NCI-H524 (cell line): ENCODE data around the gene THOP1.
"Not testable (repeated sequence)": the region's sequence is repeated elsewhere in the genome, so short reads cannot be mapped to it uniquely, and the experiment has no call there.

ENCODE experiments used
- DNase-seq, 2 experiments: peaks; one replicate each; lab custom pipeline; 2025; lab: John Stamatoyannopoulos, UW

THOP1 gene

DNA sequence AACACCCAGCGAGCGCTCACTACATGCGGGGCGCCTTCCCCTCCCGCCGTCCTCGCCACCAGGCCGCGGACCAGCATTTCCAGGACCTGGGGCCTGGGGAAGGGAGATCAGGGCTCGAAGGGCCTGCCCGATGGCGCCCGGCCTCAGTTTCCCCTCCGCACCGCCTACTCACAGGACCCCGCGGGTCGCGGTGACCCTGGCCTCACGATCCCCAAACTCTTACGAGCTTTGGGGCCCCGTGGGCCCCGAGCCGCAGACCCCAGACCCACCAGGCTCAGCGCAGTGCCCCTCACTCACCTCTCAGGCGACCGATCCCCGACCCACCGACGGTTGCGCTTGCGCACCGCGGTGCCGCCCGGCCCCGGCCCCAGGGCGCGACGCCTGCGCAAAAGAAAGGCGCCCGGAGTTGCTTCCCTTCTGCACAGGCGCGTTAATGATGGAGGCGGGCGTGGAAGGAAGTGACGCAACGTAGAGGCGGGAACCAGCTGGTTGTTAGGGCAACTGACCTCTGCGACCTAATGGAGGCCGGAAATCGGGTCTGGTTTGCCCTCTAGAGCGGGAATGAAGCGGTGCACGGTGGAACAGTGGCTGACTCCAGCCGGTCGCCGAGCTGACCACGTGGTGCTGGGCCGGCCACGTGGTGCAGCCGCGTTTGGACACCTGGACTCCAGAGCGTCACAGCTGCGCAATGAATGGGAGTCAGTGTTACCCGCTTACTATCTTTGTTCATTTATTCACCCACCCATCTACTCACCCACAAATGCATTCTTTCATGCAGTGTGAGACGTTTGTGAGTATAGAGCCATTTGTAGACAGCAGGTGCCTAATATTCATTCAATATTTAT is 2.1 kb upstream of the THOP1 start, which contains the start of gene SGTA:
Gene SGTA (minus strand): TSS at position 338 of the 845 bp plus-strand sequence. CDS start 14,205 bp downstream, outside the sequence.
- peak; percentile 99 to 100 for DNase-seq

DNA sequence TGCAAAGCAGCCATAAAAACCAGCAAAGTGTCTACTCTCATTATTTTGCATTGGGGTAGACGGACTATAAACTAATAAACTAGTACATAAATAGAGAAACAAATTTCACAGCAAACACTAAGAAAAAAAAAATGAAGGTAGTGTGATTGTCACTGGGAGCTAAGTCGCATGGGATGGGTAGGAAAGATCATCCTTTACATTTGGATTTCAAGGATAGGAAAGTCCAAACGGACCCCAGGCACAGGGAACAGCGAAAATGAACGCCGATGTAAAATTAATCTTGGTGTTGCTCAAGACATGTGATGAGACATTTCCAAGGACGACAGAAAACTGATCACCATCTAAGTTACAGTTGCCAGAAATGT is 1.5 kb upstream of the THOP1 start:
- no peak for DNase-seq

DNA sequence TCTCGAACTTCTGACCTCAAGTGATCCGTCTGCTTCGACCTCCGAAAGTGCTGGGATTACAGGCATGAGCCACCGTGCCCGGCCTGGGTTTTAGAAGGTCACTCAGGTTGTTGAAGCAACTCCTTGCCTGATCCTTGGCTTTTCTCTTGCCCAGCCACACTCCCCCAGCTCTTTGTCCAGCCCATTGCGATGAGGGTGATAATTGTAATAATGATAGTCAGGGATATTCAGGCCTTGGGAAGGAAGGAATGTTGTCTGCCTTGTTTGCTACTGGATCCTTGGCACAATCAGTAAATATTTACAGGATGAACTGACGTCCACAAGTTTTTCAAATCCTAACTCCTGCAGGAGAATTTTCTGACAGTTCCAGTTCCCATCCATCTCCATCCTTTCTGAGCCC is 1.8 kb downstream of the THOP1 start:
- no peak for DNase-seq

DNA sequence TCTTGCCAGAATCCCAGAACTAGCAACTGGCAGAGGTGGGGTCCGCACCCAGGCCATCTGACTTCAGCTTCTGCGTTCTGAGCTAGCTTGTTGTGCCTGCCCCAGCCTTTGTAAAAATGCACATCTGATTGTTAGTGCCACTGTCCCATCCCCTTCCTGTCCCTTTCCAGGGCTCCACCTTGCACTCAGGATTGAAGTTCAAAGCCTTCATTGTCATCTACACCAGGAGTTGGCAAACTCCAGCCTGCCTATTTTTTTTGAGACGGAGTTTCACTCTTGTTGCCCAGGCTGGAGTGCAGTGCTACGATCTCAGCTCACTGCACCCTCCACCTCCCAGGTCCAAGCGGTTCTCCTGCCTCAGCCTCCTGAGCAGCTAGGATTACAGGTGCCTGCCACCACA is 2.9 kb downstream of the THOP1 start:
- no peak for DNase-seq

DNA sequence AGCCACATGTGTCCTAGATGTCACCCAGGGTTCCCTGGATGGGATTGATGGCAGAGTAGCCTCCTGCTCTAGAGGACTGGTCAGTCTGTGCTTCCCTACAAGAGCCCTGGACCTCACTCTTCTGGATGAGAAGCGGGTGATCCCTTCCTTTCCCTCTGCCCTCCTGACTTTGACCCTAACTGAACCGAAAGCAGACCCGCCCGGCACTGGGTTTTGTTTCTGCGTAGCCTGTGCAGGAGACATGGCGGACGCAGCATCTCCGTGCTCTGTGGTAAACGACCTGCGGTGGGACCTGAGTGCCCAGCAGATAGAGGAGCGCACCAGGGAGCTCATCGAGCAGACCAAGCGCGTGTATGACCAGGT is 4.9 kb downstream of the THOP1 start:
- DNase-seq: no peak

DNA sequence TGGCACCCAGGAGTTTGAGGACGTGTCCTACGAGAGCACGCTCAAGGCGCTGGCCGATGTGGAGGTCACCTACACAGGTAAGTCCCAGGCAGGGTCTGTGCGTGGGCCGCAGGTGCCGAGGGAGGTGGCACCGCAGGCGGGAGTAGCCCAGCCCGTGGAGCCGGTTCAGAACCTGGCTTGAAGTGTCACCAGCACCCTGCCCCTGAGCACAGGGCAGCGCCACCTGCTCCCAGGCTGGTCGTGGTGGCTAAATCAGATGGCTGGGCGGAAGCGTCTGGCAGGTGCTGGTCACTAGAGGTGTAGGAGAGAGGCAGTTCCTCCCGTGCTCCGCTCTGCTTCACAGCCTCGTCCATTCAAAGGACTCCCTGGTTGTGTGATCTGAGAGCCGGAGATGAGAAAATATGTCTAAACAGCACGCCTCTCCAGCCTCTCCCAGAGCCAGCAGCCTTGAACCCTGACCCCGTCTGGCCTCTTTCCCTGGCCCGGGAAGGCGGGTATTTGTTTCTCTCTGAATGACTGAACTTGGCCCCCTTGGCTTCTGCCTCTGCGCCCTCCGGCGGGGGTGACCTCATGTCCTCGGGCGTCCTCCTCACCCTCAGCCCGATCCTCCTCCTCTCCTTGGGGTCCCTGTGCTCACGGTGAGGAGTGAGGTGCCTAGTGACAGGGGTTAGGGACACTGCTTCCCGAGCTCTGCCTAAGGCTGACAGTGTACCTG is 5.4 kb downstream of the THOP1 start:
- DNase-seq: no peak

DNA sequence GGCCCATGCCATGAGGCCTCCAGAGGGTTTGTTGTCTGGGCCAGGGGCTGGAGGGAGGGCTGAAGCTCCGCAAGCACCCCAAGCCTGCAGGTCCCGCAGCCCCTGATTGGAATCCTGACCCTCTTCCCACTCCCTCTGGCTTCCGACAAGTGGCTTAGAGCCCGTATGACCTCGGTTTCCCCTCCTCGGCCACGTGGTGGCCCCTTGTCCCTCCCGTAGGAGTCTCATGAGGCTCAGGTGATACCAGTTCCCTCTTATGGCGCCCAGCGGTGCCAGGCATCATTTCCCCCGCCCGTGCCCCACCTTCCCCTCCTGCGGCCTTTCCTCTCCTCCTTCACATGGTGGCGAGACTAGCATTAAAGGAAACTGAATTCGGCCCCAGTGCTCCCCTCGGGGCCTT is 6.1 kb downstream of the THOP1 start:
- no peak for DNase-seq

DNA sequence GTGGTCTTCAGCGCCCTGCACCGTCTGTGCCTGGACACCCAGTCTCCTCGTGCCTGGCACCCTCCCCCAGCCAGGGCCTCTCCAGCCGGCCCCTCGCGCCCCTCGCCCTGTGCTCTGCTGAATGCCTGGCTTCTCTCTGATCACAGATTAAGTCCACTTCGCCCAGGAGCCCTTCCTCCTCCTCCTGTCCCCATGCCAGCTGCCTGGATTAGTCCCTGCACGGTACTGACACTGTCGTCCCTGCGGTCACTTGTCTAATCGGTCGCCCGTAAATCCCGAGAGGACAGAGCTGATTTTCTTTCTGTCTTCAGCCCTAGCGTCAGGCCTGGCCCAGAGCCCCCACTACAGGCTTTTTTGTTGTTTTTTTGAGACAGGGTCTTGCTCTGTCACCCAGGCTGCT is 6.6 kb downstream of the THOP1 start:
- DNase-seq: no peak

DNA sequence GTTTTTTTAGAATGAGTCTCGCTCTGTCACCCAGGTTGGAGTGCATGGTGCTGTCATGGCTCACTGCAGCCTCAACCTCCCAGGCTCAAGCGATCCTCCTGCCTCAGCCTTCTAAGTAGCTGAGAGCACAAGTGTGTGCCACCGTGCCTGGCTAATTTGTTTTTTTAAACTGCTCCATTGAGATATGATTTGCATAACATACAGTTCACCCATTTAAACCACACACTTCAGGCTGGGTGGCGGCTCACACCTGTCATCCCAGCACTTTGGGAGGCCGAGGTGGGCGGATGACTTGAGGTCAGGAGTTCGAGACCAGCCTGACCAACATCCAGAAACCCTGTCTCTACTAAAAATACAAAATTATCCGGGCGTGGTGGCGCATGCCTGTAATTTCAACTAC is 7.4 kb downstream of the THOP1 start:
- DNase-seq: not testable (repeated sequence)

DNA sequence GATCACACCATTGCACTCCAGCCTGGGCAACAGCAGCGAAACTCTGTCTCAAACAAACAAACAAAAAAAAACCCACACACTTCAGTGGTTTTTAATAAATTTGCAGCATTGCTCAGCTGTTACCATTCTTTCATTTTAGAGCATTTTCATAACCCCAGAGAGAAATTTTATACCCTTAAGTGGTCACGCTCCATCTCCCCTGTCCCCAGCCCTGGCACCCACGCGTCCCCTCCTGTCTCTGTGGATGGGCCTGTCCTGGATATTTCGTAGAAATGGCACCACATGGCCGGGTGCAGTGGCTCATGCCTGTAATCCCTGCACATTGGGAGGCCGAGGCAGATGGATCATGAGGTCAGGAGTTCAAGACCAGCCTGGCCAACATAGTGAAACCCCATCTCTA is 7.8 kb downstream of the THOP1 start:
- no peak for DNase-seq

DNA sequence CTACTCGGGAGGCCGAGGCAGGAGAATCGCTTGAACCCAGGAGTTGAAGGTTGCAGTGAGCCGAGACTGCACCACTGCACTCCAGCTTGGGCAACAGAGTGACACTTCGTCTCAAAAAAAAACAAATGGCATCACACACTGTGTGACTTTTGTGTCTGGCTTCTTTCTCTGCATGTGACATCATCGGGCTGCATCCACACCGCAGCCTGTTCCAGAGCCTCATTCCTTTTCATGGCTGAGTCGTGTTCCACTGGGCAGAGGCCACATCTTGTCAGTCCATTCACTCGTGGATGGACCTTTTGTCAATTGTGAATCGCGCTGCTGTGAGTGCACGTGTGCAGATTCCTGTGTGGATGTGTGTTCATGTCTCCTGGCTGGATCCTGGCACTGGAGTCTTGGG is 8.3 kb downstream of the THOP1 start:
- no peak for DNase-seq

DNA sequence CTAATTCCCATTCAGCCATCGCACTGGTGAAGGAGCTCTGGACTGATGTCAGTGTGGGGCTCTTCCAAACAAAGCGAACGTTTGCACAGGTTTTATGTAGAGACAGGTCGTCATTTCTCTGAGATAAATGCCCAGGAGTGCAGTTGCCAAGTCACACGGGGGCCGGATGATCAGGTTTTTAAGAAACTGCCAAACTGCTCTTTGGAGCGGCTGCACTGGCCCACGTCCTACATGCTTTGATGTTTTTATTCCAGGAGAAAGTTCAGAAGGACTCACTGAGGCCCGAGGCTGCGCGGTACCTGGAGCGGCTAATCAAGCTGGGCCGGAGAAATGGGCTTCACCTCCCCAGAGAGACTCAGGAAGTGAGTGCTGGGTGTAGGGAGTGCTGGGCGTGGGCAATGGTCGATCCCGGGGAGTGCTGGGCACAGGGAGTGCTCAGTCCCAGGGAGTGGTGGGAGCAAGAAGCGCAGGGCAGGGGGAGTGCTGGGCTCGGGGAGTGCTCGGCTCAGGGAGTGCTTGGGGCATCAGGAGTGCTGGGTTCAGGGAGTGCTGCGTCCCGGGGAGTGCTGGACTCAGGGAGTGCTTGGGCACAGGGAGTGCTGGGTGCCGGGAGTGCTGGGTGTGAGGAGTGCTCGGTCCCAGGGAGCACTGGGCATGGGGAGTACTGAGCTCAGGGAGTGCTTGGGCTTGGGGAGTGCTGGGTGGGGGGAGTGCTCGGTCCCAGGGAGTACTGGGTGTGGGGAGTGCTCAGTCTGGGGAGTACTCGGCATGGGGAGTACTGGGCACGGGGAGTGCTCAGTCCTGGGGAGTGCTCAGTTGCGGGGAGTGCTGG is 10.7 kb downstream of the THOP1 start:
- no peak for DNase-seq

DNA sequence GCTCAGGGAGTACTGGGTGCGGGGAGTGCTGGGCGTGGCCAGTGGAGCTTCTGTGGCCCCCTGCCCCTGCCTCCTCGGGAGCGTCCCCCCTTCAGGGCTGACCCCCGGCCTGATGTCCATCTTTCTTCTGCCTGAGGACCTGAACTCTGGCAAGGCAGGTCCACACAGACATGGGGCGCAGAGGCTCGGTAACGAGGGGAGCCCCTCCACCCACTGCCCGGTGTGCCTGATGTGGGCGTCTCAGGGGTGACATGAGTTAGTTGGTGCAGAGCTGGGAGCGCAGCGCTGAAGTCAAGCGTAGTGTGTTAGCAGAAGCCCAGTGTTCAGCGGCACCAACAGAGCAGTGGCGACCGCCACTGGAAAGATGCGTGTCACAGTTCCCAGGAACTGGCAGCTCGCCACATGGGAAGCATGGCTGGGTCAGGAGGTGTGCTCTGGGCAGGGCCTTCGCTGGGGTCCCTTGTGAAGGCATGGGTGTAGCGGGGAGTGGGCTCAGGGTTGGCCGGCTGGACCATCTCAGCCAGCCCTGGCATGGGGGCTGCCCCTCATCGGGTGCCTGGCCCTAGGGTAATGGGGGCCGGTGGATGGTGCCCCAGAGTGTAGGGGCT is 11.5 kb downstream of the THOP1 start:
- no peak for DNase-seq

DNA sequence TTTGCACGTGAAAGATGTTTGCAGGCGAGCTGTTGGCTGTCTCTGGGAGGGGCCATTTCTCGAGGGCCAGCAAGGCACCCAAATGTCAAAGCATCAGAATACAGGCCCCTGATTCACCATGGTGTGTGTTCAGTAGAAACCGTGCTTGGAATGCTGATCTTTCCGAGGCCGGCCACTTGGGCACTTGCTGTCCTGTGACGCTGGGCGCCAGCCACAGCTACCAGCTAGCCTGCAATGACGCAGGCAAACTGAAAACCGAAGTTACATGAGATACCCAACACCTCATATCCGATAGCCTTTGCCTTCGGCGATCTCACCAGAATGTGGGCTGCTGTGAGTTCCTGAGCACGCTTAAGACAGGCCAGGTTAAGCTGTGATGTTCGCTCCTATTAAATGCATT is 12.0 kb downstream of the THOP1 start:
- DNase-seq: no peak

DNA sequence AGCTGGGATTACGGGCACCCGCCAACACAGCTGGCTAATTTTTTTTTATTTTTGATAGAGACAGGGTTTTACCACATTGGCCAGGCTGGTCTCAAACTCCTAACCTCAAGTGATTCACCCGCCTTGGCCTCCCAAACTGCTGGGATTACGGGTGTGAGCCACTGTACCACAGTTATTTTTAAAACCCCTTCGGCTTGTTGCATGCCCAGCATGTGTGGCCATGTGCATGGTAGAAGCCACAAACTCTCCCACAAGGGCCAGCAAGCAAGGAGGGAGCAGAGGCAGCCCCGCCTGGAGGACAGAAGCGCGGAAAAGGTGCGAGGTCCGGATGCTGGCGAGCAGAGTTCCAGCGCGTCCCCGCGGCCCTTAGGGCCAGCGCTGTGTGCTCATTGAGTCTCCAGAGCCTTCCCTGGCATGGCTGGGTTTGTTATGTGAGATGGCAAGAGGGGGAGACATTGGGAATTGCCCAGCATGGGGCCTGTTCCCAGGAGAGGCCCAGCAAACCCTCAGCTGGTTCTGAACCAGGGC is 12.9 kb downstream of the THOP1 start:
- no peak for DNase-seq

DNA sequence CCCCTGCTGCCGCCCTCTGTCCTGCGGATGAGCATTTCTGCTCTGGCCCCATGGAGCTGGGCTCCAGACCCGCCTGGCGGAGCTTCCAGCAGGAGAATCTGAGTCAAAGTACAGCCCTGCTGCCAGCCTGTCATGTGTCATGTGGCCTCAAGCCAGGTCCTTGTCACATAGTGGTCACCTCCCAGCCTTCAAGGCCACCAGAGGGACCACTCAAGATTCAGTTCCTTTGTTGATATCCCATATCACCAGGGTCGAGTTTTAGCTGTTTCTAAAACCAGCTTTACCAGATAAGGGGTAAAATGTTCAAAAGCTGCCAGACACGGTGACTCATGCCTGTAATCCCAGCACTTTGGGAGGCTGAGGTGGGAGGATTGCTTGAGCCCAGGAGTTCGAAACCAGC is 13.4 kb downstream of the THOP1 start:
- no peak for DNase-seq

DNA sequence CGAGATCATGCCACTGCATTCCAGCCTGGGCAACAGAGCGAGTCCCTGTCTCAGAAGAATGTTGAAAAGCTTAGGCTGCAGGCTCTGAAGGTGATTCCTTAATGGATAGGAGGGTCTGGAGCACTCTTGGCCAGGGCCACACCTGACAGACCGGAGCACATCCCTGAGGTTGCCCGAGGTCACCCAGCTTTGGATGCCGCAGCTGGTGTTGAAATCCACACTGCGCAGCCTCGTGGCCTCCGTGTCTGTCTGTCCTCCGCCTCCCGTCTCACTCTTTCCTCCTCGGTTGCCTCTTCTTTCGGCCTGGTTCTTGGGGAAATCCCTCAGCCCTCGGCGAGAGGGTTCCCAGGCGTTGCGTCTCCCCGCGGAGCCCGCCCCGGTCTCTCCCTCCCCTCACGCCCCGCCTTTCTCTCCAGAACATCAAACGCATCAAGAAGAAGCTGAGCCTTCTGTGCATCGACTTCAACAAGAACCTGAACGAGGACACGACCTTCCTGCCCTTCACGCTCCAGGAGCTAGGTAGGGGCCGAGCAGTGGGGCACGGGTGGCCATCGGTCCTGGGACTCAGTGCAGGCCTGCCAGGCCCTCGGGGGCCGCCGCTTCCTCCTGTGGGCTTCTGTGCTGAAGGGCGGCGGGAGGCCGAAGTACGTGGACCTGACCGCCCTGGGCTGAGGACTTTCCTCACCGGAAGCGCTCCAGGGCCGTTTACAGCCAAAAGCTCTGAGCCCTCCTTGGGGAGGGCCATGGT is 14.1 kb downstream of the THOP1 start:
- DNase-seq: no peak

DNA sequence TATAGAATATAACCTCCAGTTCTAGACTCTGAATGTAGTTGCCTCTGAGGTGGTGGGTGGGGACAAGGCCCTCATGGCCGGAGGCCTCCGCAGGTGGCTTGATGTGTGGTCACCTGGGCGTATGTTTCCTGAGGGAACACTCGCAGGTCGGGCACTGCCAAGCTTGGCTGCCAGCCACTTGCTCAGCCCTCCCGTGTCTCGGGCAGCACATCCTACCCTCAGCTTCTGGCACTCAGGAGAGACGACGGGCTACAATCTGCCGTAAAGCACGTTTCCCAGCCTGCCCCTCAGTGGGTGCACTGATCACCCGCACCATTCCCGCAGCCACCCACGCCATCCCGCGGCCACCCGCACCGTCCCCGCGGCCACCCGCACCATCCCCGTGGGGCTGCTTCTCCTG is 15.2 kb downstream of the THOP1 start:
- DNase-seq: no peak

DNA sequence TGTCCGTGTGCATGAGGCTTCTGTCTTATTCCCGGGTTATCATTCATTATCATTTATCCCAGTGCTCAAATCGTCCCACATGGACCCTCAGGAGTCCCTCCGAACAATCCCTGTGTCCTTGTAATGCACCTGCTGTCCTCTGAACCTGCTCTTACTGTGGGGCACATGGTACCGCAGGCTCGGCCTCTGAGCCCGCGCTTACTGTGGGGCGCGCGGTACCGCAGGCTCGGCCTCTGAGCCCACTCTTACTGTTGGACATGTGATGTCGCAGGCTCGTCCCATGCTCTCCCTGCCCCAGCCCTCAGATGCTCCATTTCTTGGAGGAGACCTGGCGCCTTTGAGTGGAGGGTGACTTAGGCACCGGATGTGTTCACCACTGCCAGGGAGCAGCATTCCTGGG is 17.5 kb downstream of the THOP1 start:
- DNase-seq: no peak

DNA sequence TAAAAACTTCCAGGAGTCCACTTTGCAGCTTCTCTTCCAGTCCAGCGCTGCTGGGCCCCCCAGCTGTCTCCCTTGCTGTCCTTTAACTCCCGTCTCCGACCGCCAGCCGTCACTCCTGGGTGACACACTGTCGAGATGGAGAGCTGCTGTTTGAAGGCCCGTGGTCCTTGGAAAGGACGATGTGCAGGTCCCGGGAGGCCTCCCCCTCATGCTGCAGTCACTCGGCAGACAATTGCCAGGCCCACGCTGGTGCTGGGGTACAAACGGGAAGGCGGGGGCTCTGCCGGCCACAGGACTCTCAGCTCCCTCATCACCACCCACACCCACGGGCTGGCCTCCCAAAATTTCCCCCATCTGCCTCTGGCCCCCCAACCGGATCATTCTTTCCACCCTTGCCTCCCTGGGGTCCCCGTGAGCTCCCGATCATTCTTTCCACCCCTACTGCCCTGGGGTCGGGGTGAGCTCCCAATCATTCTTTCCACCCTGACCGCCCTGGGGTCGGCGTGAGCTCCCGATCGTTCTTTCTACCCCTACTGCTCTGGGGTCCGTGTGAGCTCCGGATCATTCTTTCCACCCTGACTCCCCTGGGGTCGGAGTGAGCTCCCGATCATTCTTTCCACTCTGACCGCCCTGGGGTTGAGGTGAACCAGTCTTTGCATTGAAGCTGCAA is 18.3 kb downstream of the THOP1 start:
- no peak for DNase-seq
